Smooth muscle cell of the coronary artery (primary cell): ENCODE data around the gene PPM1B. TPM values are rescaled to one million over a fixed set of nuclear protein-coding genes. Genes with fewer than 3 reads are reported as not detected.

ENCODE experiments used
- total RNA-seq: library from RNA; depleted of rRNA; stranded (reverse); fragments of >200 nt; gene quantifications from 2 replicates; pipeline ENCODE4 v1.2.3, GENCODE V29; 2014; ENCODE audit warnings: low replicate concordance

Gene PPM1B
- total RNA-seq: 23.5 and 31.5 TPM in 2 replicates

GRCh38 chr2:44168681-44169154 lies at the start of gene PPM1B:
PPM1B (plus strand) TSS chr2:44168875; CDS start chr2:44201200, 32,325 bp downstream.

Other genes with a start within 250 kb of the PPM1B start
- 34.6 and 39.2 TPM in 2 replicates for gene LRPPRC, start 172.9 kb upstream of the PPM1B start, total RNA-seq
- 0.35 TPM in 1 of 2 replicates, not detected in the other for gene SLC3A1, start 106.6 kb downstream of the PPM1B start, total RNA-seq
- gene PREPL, start 192.6 kb downstream of the PPM1B start, total RNA-seq: 29.5 and 36.4 TPM in 2 replicates
- gene CAMKMT, start 193.1 kb downstream of the PPM1B start, total RNA-seq: 4.3 and 5.3 TPM in 2 replicates